HG03342 (cell line): ENCODE measurements around the gene JPT2.
"Not testable (repeated sequence)": the region's sequence is repeated elsewhere in the genome, so short reads cannot be mapped to it uniquely, and the experiment has no call there.

Experiments used
- ATAC-seq: cut with Tn5 transposase; IDR thresholded peaks from one replicate; pipeline ENCODE4 v1.9.1; 2021; ENCODE audit warnings: mild to moderate bottlenecking, moderate library complexity; ENCODE audit not compliant: unreplicated experiment

JPT2 gene

GRCh38 chr16:1727651-1728624 lies 49.9 kb downstream of the JPT2 start:
- no peak for ATAC-seq

GRCh38 chr16:1729026-1729425 lies 50.9 kb downstream of the JPT2 start:
- ATAC-seq, result no peak

- ATAC-seq, result no peak
Observed at GRCh38 chr16:1729445-1729844, 51.4 kb downstream of the JPT2 start.

GRCh38 chr16:1731073-1731472 lies 53.0 kb downstream of the JPT2 start:
- ATAC-seq, result no peak

- no peak for ATAC-seq
Observed at GRCh38 chr16:1731603-1732002, 53.5 kb downstream of the JPT2 start.

GRCh38 chr16:1732071-1732470 lies 54.0 kb downstream of the JPT2 start:
- no peak for ATAC-seq

- ATAC-seq, result not testable (repeated sequence)
Observed at GRCh38 chr16:1732551-1732987, 54.5 kb downstream of the JPT2 start.

GRCh38 chr16:1734123-1734522 lies 56.0 kb downstream of the JPT2 start:
- no peak for ATAC-seq

GRCh38 chr16:1734816-1735215 lies 56.7 kb downstream of the JPT2 start:
- ATAC-seq, result no peak

GRCh38 chr16:1740234-1740633 lies 62.2 kb downstream of the JPT2 start:
- no peak for ATAC-seq

GRCh38 chr16:1740781-1741490 lies 62.9 kb downstream of the JPT2 start:
- no peak for ATAC-seq

GRCh38 chr16:1741553-1742165 lies 63.6 kb downstream of the JPT2 start:
- no peak for ATAC-seq

GRCh38 chr16:1743376-1744337 lies 65.6 kb downstream of the JPT2 start:
- no peak for ATAC-seq

GRCh38 chr16:1744338-1744840 lies 66.3 kb downstream of the JPT2 start:
- no peak for ATAC-seq

GRCh38 chr16:1745181-1745899 lies 67.3 kb downstream of the JPT2 start:
- ATAC-seq, result no peak

GRCh38 chr16:1745900-1746692 lies 68.0 kb downstream of the JPT2 start:
- no peak for ATAC-seq

- no peak for ATAC-seq
Observed at GRCh38 chr16:1746693-1747195, 68.7 kb downstream of the JPT2 start.

GRCh38 chr16:1747934-1748333 lies 69.9 kb downstream of the JPT2 start:
- ATAC-seq, result no peak
